DOHH2 (cell line): ENCODE measurements around the gene SOBP.

Experiments
- H3F3A ChIP-seq: fragments of 200-600 bp; sonication (generic), shearing (Covaris generic); 2 replicates; pipeline ENCODE4 v1.6.0; 2016; ENCODE audit warnings: antibody characterized with exemption, mild to moderate bottlenecking; ENCODE audit not compliant: control insufficient read depth, insufficient read depth
- H3K27ac ChIP-seq: fragments of 200-600 bp; sonication (generic); 2 replicates; pipeline ENCODE4 v1.5.1; 2014; ENCODE audit warnings: low read depth, mild to moderate bottlenecking, low read length, moderate library complexity
- H3K27me3 ChIP-seq: fragments of 200-600 bp; sonication (generic); 2 replicates; pipeline ENCODE4 v1.6.1; 2014; ENCODE audit warnings: mild to moderate bottlenecking, low read length, mixed read lengths; ENCODE audit not compliant: control insufficient read depth
- H3K36me3 ChIP-seq: fragments of 200-600 bp; sonication (generic); 2 replicates; pipeline ENCODE4 v1.6.1; 2014; ENCODE audit warnings: mild to moderate bottlenecking, low read length, moderate library complexity, mixed read lengths; ENCODE audit not compliant: control insufficient read depth
- H3K4me1 ChIP-seq: fragments of 200-600 bp; sonication (generic); 2 replicates; pipeline ENCODE4 v1.6.1; 2014; ENCODE audit warnings: mild to moderate bottlenecking, low read length, mixed read lengths; ENCODE audit not compliant: control insufficient read depth
- H3K4me2 ChIP-seq: fragments of 200-600 bp; sonication (generic); 2 replicates; pipeline ENCODE4 v1.6.0; 2014; ENCODE audit warnings: mild to moderate bottlenecking, low read length, moderate library complexity
- H3K4me3 ChIP-seq: fragments of 200-600 bp; sonication (generic); 2 replicates; pipeline ENCODE4 v1.5.1; 2014; ENCODE audit warnings: mild to moderate bottlenecking, low read length, mixed read lengths
- H3K79me2 ChIP-seq: fragments of 200-600 bp; sonication (generic); 2 replicates; pipeline ENCODE4 v1.6.1; 2014; ENCODE audit warnings: mild to moderate bottlenecking, low read length, mixed read lengths; ENCODE audit not compliant: control insufficient read depth
- H3K9me2 ChIP-seq: fragments of 200-600 bp; sonication (generic); replicated peaks from 2 replicates; pipeline ENCODE4 v1.6.1; 2014; ENCODE audit warnings: mild to moderate bottlenecking, low read length, mixed read lengths; ENCODE audit not compliant: control insufficient read depth
- H3K9me3 ChIP-seq: fragments of 200-600 bp; sonication (generic); 2 replicates; pipeline ENCODE4 v1.6.1; 2014; ENCODE audit warnings: antibody characterized with exemption, low read length, mixed read lengths; ENCODE audit not compliant: control insufficient read depth, insufficient read depth
- H4K20me1 ChIP-seq: fragments of 200-600 bp; sonication (generic); 2 replicates; pipeline ENCODE4 v1.6.0; 2014; ENCODE audit warnings: low read depth, mild to moderate bottlenecking, antibody characterized with exemption, low read length, moderate library complexity; ENCODE audit not compliant: control insufficient read depth, insufficient read depth
- CTCF ChIP-seq: fragments of 200-600 bp; sonication (generic); IDR thresholded peaks from one replicate; pipeline ENCODE4 v1.5.1; 2014; ENCODE audit warnings: antibody characterized with exemption, mild to moderate bottlenecking, low read depth, low read length; ENCODE audit not compliant: poor library complexity, severe bottlenecking
- EZH2phosphoT487 ChIP-seq: fragments of 200-600 bp; sonication (generic); IDR thresholded peaks from 2 replicates; pipeline ENCODE4 v1.6.1; 2017; ENCODE audit warnings: borderline replicate concordance, mild to moderate bottlenecking, antibody characterized with exemption, low read length, moderate library complexity, mixed read lengths

SOBP gene

GRCh38 chr6:107656883-107657282 lies 167.0 kb downstream of the SOBP start:
- Histone ChIP-seq H3K4me2 (peak overlapping the region; percentile 89), H3K9me2 (no peaks in the 10 kb centered on the region), H3K4me1 (peaks cover 68% of the 10 kb centered on the region), H3K27me3 (no peaks in the 10 kb centered on the region), H3K9me3 (no peaks in the 10 kb centered on the region), H4K20me1 (no peaks in the 10 kb centered on the region), H3K4me3 (peak overlapping the region; percentile 75), H3K79me2 (0 out of 2 replicates have a peak, but pooled peaks cover 2% of the 10 kb centered on the region), H3F3A (peaks cover 27% of the 10 kb centered on the region), H3K27ac (peak overlapping the region; percentile 93), H3K36me3 (peaks cover 4% of the 10 kb centered on the region; the same call in 1 of the 2 replicates)
- no peak for TF ChIP-seq EZH2phosphoT487
- TF ChIP-seq CTCF, result peak; percentile 25

GRCh38 chr6:107657373-107657754 lies 167.4 kb downstream of the SOBP start:
- Histone ChIP-seq H3K4me3 (peak overlapping the region; percentile 75), H3K4me2 (peak overlapping the region; percentile 89)
- no peak for TF ChIP-seq CTCF
- TF ChIP-seq EZH2phosphoT487, result no peak

GRCh38 chr6:107657755-107658461 lies 168.0 kb downstream of the SOBP start:
- H3K4me2 ChIP-seq, result peak overlapping the region; percentile 89

More at GRCh38 chr6:107657373-107657754, 167.4 kb downstream of the SOBP start:
- Histone ChIP-seq H3K9me2 (no peaks in the 10 kb centered on the region), H3K27ac (peak overlapping the region; percentile 93), H3K36me3 (peaks cover 4% of the 10 kb centered on the region; the same call in 1 of the 2 replicates), H3K4me1 (peaks cover 68% of the 10 kb centered on the region), H3K27me3 (no peaks in the 10 kb centered on the region), H4K20me1 (no peaks in the 10 kb centered on the region), H3K79me2 (0 out of 2 replicates have a peak, but pooled peaks cover 2% of the 10 kb centered on the region), H3K9me3 (no peaks in the 10 kb centered on the region), H3F3A (peaks cover 27% of the 10 kb centered on the region)

More at GRCh38 chr6:107657755-107658461, 168.0 kb downstream of the SOBP start:
- no peaks in the 10 kb centered on the region for H3K9me2 ChIP-seq
- peaks cover 27% of the 10 kb centered on the region for H3F3A ChIP-seq
- 0 out of 2 replicates have a peak, but pooled peaks cover 2% of the 10 kb centered on the region for H3K79me2 ChIP-seq
- TF ChIP-seq CTCF (peak; percentile 22), EZH2phosphoT487 (no peak)
- H3K4me1 ChIP-seq, result peaks cover 68% of the 10 kb centered on the region
- peak overlapping the region; percentile 93 for H3K27ac ChIP-seq
- no peaks in the 10 kb centered on the region for H4K20me1 ChIP-seq
- H3K9me3 ChIP-seq, result no peaks in the 10 kb centered on the region
- H3K36me3 ChIP-seq, result peaks cover 4% of the 10 kb centered on the region; the same call in 1 of the 2 replicates
- H3K27me3 ChIP-seq, result no peaks in the 10 kb centered on the region
- peak overlapping the region; percentile 75 for H3K4me3 ChIP-seq
